ENCODE results near the gene MASP1.
"Not testable (repeated sequence)": the region's sequence is repeated elsewhere in the genome, so short reads cannot be mapped to it uniquely, and the experiment has no call there.

The MASP1 gene

DNA sequence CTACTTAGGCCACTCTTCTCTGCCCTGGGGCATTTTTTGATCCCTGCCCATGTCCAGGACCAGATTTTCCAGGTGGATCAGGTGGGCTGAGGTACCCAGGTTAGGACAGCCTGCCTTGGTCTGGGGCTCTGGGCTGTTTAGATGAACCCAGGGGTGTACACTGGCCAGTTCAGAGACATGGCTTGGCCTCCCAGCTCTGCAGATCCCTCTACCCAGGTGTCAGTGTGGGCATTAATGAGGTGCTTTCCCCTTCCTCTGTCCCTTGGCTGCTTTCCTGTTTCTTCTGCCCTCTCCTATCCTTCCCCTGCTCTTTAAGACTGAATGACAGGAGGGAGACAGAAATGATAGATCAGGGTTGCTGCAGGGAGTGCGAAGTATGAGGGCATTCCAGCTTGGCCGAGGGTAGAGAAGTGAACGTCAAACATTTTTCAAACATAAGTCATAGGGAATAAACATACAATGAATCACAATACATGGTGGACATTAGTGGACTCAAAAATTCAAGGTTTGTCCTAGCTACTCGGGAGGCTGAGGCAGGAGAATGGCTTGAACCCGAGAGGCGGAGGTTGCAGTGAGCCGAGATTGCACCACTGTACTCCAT is 63.8 kb downstream of the MASP1 start:
- no peak for DNase-seq (ENCODE audit: low spot score)

GRCh38 chr3:187223799-187224198 is 67.7 kb downstream of the MASP1 start:
- DNase-seq (ENCODE audit: low spot score), result no peak

GRCh38 chr3:187222801-187223200 is 68.7 kb downstream of the MASP1 start:
- DNase-seq (ENCODE audit: low spot score), result no peak

DNA sequence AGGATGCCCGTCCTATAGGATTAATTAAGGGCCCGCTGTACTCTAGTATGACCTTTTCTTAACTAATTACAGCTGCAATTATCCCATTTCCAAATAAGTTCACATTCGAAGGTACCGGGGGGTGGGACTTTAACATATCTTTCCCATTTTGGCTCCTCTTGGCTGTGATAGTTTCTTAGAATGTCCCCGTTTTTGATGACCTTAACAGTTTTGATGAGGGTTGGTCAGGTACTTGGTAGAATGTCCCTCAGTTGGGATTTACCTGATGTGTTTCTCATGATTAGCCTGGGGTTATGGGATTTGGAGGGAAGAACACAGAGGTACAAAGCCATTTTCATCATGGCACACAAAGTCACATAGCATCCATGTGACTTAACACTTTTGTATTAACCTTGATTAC is 76.1 kb downstream of the MASP1 start:
- no peak for DNase-seq (ENCODE audit: low spot score)

- DNase-seq (ENCODE audit: low spot score), result no peak
Observed at GRCh38 chr3:187213616-187214015, 77.9 kb downstream of the MASP1 start.

DNA sequence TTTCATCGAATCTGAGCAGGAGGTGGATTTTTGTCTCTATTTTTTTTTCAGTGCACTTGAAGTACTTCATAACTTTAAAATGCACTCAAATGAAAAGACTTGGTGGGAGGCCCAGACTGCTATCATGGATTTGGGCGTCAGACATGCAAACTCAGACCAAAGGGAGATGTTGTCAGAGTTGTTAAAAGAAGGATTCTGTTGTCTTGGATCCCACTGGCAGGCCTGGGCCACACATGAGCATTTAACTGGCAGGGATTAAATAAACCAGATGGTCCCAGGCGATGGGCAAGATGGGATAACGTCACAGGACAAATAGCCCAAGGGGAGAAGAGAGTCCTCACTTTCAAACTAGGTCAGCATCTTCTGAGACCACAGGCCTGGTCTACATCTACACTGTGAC is 78.8 kb downstream of the MASP1 start:
- DNase-seq (ENCODE audit: low spot score), result no peak

GRCh38 chr3:187212196-187212545 is 79.4 kb downstream of the MASP1 start:
- DNase-seq (ENCODE audit: low spot score), result no peak

DNA sequence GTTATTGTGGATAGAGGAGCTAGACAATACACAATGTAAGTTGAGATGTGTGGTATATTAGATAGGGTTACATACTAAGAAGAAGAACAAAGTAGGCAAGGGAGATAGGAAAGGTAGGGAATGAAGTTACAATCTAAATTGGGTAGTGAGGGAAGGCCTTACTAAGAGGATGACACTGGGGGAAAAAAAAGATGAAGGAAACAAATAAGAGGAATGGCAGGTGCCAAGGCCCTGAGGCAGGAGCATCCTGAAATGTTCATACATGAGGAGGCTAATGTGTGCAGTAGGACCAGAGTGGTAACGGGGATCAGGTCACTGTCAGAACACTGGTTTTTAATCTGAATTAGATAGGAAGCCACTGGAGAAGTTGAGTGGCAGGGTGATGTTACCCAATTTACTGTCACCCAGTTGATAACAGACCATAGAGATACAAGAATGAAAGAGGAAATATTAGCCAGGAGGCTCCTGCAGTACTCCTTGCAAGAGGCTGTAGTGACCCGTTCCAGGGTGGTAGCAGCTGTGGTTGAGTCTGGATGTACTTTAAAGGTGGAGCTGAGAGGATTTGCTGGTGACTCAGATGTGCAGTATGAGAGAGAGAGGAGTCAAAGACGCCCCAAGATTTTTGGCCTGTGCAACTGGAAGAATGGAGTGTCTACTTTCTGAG is 79.9 kb downstream of the MASP1 start:
- DNase-seq (ENCODE audit: low spot score), result no peak

DNA sequence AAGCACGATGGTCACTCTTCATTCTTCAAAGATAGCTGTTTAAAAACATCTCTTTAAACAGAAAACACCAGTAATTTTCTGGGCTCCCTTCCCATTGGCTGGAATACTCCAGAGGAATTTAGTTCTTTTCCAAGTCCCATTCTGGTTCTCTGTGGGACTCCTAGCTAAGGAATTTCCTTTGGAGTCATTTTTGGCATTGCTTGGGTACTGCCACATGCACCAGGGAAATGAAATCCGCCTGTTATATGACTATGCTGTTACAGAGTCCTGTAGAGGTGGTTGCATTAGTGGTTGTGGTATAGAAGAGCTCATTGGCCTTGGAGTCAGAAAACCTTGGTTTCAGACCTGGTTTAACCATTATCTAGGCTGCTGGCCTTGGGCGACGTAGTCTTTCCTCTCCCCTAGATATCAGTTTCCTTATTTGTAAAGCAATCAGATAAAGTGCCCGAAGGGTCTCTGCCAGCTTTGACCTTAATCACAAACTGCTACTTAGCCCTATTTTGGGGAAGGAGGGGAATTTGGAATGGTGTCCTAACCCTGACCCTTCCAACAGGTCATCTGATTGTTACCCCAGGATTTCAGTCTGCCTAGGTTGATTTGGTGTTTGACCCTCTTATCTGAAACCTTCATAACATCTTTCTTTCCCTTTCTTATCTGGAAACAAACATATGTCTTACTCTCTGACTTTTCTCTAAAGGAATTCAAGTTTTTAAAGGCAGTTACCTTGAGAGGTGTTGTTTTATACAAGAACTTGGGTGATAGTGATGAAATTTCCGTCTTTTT is 80.8 kb downstream of the MASP1 start:
- DNase-seq (ENCODE audit: low spot score), result no peak

- DNase-seq (ENCODE audit: low spot score), result no peak
Observed at GRCh38 chr3:187210091-187210490, 81.4 kb downstream of the MASP1 start.

DNA sequence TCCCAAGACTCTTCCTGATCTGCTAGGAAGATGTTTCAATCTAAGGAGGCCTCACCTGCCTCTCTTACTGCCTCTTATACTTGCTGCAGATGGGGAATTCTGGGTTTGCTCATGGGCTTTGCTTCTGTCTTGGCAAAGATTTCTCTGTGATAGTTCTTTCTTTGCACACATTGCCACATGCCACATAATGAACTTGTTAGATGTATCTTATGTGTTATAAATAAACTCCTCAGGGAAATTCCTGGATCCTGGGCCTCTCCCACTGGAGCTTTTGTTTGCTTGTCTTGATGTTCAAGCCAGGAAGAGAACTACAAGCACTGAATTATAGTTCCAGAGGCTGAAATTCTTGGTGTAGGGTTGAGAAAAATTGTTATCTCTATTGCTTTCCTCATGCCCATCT is 82.0 kb downstream of the MASP1 start:
- DNase-seq (ENCODE audit: low spot score), result no peak

GRCh38 chr3:187208159-187208558 is 83.4 kb downstream of the MASP1 start:
- DNase-seq (ENCODE audit: low spot score), result no peak

DNA sequence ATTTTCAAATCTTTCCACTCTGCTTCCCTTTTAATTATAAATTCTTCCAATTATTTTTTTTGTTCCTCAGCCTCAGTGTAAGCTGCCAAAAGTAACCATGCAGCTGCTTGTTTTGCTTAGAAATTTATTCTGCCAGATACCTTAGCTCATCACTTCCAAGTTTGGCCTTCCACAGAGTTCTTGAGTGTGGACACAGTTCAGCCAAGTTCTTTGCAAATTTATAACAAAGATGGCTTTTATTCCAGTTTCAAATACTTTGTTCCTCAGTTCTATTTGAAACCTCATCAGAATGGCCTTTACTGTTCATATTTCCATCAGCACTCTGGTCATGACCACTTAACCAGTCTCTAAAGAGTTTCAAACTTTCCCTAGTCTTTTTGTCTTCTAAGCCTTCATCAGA is 83.9 kb downstream of the MASP1 start:
- no peak for DNase-seq (ENCODE audit: low spot score)

DNA sequence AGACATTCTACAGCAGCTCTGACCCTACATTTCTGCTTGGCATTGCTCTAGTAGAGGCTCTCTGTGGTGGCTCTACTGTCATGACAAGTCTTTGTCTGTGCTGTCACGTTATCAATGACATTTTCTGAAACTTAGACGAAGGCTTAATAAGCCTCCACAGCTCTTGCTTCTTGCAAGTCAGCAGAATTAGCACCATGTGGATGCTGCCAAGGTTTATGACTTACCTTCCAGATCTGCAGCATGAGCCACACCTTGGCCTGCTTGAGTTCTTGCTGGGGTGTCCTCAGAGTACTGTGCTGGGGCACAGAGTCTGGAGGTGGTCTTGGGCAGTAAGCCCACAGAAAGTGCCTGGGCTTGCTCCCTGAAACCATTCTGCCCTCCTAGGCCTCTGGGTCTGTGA is 84.5 kb downstream of the MASP1 start:
- DNase-seq (ENCODE audit: low spot score), result no peak

GRCh38 chr3:187205683-187206082 is 85.9 kb downstream of the MASP1 start:
- DNase-seq (ENCODE audit: low spot score), result no peak

DNA sequence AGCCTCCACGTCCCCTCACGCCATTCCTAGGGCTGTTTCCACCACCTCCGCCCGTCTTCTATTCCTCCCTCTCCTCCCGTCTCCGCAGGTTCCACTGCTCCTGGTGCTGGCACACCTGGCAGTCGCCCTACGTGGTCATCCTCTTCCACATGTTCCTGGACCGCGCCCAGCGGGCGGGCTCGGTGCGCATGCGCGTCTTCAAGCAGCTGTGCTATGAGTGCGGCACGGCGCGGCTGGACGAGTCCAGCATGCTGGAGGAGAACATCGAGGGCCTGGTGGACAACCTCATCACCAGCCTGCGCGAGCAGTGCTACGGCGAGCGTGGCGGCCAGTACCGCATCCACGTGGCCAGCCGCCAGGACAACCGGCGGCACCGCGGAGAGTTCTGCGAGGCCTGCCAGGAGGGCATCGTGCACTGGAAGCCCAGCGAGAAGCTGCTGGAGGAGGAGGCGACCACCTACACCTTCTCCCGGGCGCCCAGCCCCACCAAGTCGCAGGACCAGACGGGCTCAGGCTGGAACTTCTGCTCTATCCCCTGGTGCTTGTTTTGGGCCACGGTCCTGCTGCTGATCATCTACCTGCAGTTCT is 92.0 kb downstream of the MASP1 start:
- DNase-seq (ENCODE audit: low spot score), result not testable (repeated sequence)

- DNase-seq (ENCODE audit: low spot score), result no peak
Observed at GRCh38 chr3:187198490-187198889, 93.0 kb downstream of the MASP1 start.

GRCh38 chr3:187197335-187197649 is 94.2 kb downstream of the MASP1 start, which contains the start of gene RTP1:
Gene RTP1, plus strand, starts transcription at chr3:187197486. Its CDS starts 30 bp downstream, at chr3:187197516.
- no peak for DNase-seq (ENCODE audit: low spot score)

DNA sequence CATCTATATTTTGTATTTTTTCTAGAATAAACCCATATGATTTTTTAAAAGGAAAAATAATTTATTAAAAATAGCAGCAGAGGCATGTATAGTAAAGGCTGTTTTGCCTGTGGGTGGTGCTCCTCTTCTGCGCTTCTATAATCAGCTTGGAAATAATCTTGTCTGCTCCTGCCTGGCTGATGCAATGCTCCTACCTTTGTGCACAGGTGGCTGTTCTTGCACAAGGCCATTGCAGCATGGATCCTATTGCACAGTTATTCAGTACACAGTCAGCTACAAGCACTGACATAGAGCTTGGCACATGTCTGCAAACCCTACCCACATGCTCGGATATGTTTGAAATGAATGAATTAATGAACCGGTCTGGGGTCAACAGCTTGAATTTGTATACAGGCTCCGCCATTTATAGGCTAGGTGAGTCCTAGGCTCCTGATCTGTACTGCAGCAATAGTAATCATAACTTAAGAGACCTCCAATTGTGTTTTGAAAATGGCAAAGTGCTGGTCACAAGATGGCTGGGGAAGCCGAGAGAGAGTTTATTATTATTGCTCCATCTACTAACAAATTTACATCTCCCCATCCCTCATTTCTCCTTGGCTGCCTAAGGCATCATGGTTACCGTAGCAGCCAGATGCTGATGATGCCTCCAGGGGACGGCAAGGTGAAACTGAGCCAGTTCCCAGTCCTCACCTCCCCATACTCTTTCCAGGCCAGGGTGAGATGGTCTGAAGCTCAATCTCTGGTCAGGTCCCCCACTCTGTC is 94.8 kb downstream of the MASP1 start:
- no peak for DNase-seq (ENCODE audit: low spot score)

- no peak for DNase-seq (ENCODE audit: low spot score)
Observed at GRCh38 chr3:187193181-187193580, 98.4 kb downstream of the MASP1 start.

- no peak for DNase-seq (ENCODE audit: low spot score)
Observed at GRCh38 chr3:187191271-187191670, 100.3 kb downstream of the MASP1 start.

DNA sequence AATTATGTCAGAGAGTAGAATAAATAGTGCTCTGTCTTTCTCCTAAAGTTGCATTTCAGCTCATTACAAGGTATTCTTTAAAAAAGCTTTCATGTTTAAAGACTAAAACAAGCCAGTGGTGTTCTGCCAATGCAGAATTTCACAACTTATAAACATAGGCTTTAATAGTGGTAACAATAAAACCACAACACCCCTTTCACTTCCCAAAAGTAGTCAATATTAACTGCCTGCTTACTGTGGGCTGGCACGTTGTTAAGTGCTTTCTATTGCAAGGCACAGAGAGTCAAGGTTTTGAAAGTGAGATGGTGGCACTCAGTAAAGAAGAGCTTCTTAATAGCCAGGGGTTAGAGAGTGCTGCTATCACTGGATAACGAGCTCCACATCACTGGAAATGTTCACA is 102.6 kb downstream of the MASP1 start:
- no peak for DNase-seq (ENCODE audit: low spot score)
